GM10847 (cell line): Measurements from ENCODE around the gene VOPP1.

Experiments
- POLR2A ChIP-seq: IDR thresholded peaks from 2 replicates; pipeline ENCODE4 v1.6.1; 2011; ENCODE audit not compliant: insufficient read length; ENCODE audit errors: extremely low read depth

Gene VOPP1

GRCh38 chr7:55561690-55562089 is 10.6 kb downstream of the VOPP1 start:
- no peak for TF ChIP-seq POLR2A

- no peak for TF ChIP-seq POLR2A
These were observed 13.1 kb downstream of the VOPP1 start for GRCh38 chr7:55558962-55559920.

- no peak for TF ChIP-seq POLR2A
These were observed 14.6 kb downstream of the VOPP1 start for GRCh38 chr7:55557666-55558188.

GRCh38 chr7:55556492-55556891 is 15.8 kb downstream of the VOPP1 start:
- no peak for TF ChIP-seq POLR2A

GRCh38 chr7:55556031-55556430 is 16.3 kb downstream of the VOPP1 start:
- TF ChIP-seq POLR2A = no peak

- no peak for TF ChIP-seq POLR2A
These were observed 17.1 kb downstream of the VOPP1 start for GRCh38 chr7:55555160-55555559.

GRCh38 chr7:55554038-55554437 is 18.3 kb downstream of the VOPP1 start:
- no peak for TF ChIP-seq POLR2A

- no peak for TF ChIP-seq POLR2A
These were observed 19.3 kb downstream of the VOPP1 start for GRCh38 chr7:55553024-55553345.

- no peak for TF ChIP-seq POLR2A
These were observed 19.8 kb downstream of the VOPP1 start for GRCh38 chr7:55552320-55553023.

- TF ChIP-seq POLR2A = no peak
These were observed 21.3 kb downstream of the VOPP1 start for GRCh38 chr7:55550841-55551537.

- no peak for TF ChIP-seq POLR2A
These were observed 22.2 kb downstream of the VOPP1 start for GRCh38 chr7:55550010-55550663.

GRCh38 chr7:55549457-55549856 is 22.8 kb downstream of the VOPP1 start:
- no peak for TF ChIP-seq POLR2A

GRCh38 chr7:55548295-55548731 is 24.0 kb downstream of the VOPP1 start:
- no peak for TF ChIP-seq POLR2A

- TF ChIP-seq POLR2A = no peak
These were observed 25.5 kb downstream of the VOPP1 start for GRCh38 chr7:55546814-55547213.

GRCh38 chr7:55545496-55545895 is 26.8 kb downstream of the VOPP1 start:
- no peak for TF ChIP-seq POLR2A
